ENCODE measurements around the gene SPAG17.

Gene SPAG17

DNA sequence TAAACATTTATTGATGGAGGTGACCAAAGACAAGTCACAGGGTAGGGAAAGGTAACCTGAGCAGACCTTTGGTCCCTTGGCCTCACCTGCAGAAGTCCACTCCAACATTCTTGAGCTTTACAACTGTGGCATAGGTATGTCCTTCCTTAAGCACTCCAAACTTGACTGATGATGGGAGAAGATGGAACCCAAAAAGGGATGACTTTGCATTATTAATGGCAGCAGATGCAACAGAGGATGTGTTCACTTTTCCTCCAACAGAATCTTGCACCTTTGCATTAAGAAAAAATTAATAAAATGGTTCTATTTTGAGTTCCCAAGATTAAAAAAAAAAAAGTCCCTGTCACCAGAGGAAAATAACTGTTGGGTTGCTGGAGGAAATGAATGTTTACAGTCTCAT lies 213.3 kb downstream of the SPAG17 start:
- H3K36me3 ChIP-seq (ENCODE audit: control insufficient read depth in 2 of 2, insufficient read depth in 1 of 2, low read length in 2 of 2), result no peaks in the 10 kb centered on the region
- TF ChIP-seq, protein P1, sequence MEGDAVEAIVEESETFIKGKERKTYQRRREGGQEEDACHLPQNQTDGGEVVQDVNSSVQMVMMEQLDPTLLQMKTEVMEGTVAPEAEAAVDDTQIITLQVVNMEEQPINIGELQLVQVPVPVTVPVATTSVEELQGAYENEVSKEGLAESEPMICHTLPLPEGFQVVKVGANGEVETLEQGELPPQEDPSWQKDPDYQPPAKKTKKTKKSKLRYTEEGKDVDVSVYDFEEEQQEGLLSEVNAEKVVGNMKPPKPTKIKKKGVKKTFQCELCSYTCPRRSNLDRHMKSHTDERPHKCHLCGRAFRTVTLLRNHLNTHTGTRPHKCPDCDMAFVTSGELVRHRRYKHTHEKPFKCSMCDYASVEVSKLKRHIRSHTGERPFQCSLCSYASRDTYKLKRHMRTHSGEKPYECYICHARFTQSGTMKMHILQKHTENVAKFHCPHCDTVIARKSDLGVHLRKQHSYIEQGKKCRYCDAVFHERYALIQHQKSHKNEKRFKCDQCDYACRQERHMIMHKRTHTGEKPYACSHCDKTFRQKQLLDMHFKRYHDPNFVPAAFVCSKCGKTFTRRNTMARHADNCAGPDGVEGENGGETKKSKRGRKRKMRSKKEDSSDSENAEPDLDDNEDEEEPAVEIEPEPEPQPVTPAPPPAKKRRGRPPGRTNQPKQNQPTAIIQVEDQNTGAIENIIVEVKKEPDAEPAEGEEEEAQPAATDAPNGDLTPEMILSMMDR (tag by site-specific recombination; IDR thresholded peaks at IDR 0.05), result no peak
- TF ChIP-seq ZNF501 (tag by site-specific recombination; IDR thresholded peaks at IDR 0.05) (no peak), ZSCAN16 (tag by site-specific recombination; IDR thresholded peaks at IDR 0.05) (no peak), MYNN (tag by site-specific recombination; IDR thresholded peaks at IDR 0.05; ENCODE audit: borderline replicate concordance) (no peak)
- no peak overlapping the region for H3K4me3 ChIP-seq (ENCODE audit: low read depth, low read length)
- H3K9me3 ChIP-seq (ENCODE audit: control insufficient read depth, insufficient read depth, low read depth, low read length), result no peaks in the 10 kb centered on the region
- POLR2A ChIA-PET, result no interaction called here
- CTCF ChIA-PET, result no interaction called here
- no peak overlapping the region for H3K27ac ChIP-seq (ENCODE audit: extremely low read depth, low read depth, low read length)
- H3K4me1 ChIP-seq (ENCODE audit: control insufficient read depth, insufficient read depth, low read length), result no peaks in the 10 kb centered on the region

DNA sequence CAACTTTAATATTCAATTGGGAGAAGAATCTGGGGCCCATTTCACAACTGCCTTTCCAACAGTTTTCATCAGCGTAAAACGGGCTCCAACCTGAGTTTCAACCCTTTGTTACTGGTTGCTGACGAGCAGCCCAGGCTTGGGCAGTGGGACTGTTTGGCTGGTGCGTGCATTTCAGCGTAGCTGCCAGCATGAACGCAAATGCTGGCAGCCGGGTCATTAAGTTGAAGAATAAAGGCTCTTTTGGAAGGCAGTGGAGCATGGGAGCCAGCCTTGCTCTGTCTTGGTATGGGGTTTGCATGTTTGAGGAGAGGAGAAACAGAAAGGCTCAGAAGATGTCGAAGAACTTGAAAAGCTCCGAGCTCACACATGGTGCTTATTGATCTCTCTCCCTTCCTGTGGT lies 214.8 kb downstream of the SPAG17 start:
- Histone ChIP-seq H3K4me3 (ENCODE audit: low read depth, low read length) (no peak overlapping the region), H3K4me1 (ENCODE audit: control insufficient read depth, insufficient read depth, low read length) (no peaks in the 10 kb centered on the region), H3K36me3 (ENCODE audit: control insufficient read depth in 2 of 2, insufficient read depth in 1 of 2, low read length in 2 of 2) (peaks cover 0 to 4% of the 10 kb centered on the region in 2 experiments; a peak in 1 of 3 replicates), H3K27ac (ENCODE audit: extremely low read depth, low read depth, low read length) (no peak overlapping the region), H3K9me3 (ENCODE audit: control insufficient read depth, insufficient read depth, low read depth, low read length) (no peaks in the 10 kb centered on the region)
- no peak for TF ChIP-seq ZNF146 (tag by site-specific recombination; IDR thresholded peaks at IDR 0.05)
- no peak for TF ChIP-seq INSM2 (tag by site-specific recombination; IDR thresholded peaks at IDR 0.05)
- TF ChIP-seq, protein P2, sequence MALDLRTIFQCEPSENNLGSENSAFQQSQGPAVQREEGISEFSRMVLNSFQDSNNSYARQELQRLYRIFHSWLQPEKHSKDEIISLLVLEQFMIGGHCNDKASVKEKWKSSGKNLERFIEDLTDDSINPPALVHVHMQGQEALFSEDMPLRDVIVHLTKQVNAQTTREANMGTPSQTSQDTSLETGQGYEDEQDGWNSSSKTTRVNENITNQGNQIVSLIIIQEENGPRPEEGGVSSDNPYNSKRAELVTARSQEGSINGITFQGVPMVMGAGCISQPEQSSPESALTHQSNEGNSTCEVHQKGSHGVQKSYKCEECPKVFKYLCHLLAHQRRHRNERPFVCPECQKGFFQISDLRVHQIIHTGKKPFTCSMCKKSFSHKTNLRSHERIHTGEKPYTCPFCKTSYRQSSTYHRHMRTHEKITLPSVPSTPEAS (tag by site-specific recombination; IDR thresholded peaks at IDR 0.05), result no peak
- no peak for TF ChIP-seq ZNF138 (tag by site-specific recombination; IDR thresholded peaks at IDR 0.05; ENCODE audit: borderline replicate concordance)
- no peak for TF ChIP-seq ATF2 (tag by site-specific recombination; IDR thresholded peaks at IDR 0.05; ENCODE audit: low read depth)
- TF ChIP-seq, protein P3, sequence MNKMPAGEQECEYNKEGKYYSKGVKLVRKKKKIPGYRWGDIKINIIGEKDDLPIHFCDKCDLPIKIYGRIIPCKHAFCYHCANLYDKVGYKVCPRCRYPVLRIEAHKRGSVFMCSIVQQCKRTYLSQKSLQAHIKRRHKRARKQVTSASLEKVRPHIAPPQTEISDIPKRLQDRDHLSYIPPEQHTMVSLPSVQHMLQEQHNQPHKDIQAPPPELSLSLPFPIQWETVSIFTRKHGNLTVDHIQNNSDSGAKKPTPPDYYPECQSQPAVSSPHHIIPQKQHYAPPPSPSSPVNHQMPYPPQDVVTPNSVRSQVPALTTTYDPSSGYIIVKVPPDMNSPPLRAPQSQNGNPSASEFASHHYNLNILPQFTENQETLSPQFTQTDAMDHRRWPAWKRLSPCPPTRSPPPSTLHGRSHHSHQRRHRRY (tag by site-specific recombination; IDR thresholded peaks at IDR 0.05), result no peak
- no peak for TF ChIP-seq ZBTB20 (tag by site-specific recombination; IDR thresholded peaks at IDR 0.05)
- TF ChIP-seq ZNF335 (tag by site-specific recombination; conservative IDR thresholded peaks at IDR 0.05), result no peak
- no peak for TF ChIP-seq ZBTB21 (tag by site-specific recombination; IDR thresholded peaks at IDR 0.05)
- TF ChIP-seq, protein P4, sequence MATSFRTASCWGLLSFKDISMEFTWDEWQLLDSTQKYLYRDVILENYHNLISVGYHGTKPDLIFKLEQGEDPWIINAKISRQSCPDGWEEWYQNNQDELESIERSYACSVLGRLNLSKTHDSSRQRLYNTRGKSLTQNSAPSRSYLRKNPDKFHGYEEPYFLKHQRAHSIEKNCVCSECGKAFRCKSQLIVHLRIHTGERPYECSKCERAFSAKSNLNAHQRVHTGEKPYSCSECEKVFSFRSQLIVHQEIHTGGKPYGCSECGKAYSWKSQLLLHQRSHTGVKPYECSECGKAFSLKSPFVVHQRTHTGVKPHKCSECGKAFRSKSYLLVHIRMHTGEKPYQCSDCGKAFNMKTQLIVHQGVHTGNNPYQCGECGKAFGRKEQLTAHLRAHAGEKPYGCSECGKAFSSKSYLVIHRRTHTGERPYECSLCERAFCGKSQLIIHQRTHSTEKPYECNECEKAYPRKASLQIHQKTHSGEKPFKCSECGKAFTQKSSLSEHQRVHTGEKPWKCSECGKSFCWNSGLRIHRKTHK (tag by site-specific recombination; IDR thresholded peaks at IDR 0.05), result no peak
- TF ChIP-seq MZF1 (tag by site-specific recombination; IDR thresholded peaks at IDR 0.05; ENCODE audit: borderline replicate concordance), result no peak
- no peak for TF ChIP-seq PRDM4 (tag by site-specific recombination; IDR thresholded peaks at IDR 0.05)
- TF ChIP-seq ZNF501 (tag by site-specific recombination; IDR thresholded peaks at IDR 0.05), result no peak
- TF ChIP-seq ZNF121 (tag by site-specific recombination; IDR thresholded peaks at IDR 0.05), result no peak
- TF ChIP-seq, protein P5, sequence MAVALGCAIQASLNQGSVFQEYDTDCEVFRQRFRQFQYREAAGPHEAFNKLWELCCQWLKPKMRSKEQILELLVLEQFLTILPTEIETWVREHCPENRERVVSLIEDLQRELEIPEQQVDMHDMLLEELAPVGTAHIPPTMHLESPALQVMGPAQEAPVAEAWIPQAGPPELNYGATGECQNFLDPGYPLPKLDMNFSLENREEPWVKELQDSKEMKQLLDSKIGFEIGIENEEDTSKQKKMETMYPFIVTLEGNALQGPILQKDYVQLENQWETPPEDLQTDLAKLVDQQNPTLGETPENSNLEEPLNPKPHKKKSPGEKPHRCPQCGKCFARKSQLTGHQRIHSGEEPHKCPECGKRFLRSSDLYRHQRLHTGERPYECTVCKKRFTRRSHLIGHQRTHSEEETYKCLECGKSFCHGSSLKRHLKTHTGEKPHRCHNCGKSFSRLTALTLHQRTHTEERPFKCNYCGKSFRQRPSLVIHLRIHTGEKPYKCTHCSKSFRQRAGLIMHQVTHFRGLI (tag by site-specific recombination; IDR thresholded peaks at IDR 0.05), result no peak
- CTCF ChIA-PET, result no interaction called here
- POLR2A ChIA-PET, result no interaction called here
